Activated CD4-positive, alpha-beta T cell treated with anti-CD3 and anti-CD28 coated beads for 1 hour (primary cell): Measurements from ENCODE around the gene RUSC1.
"Not testable (repeated sequence)": the region's sequence is repeated elsewhere in the genome, so short reads cannot be mapped to it uniquely, and the experiment has no call there.

Experiments used
- DNase-seq: peaks from one replicate; pipeline ENCODE4 v3.0.0-alpha.2; 2020

Gene RUSC1

DNA sequence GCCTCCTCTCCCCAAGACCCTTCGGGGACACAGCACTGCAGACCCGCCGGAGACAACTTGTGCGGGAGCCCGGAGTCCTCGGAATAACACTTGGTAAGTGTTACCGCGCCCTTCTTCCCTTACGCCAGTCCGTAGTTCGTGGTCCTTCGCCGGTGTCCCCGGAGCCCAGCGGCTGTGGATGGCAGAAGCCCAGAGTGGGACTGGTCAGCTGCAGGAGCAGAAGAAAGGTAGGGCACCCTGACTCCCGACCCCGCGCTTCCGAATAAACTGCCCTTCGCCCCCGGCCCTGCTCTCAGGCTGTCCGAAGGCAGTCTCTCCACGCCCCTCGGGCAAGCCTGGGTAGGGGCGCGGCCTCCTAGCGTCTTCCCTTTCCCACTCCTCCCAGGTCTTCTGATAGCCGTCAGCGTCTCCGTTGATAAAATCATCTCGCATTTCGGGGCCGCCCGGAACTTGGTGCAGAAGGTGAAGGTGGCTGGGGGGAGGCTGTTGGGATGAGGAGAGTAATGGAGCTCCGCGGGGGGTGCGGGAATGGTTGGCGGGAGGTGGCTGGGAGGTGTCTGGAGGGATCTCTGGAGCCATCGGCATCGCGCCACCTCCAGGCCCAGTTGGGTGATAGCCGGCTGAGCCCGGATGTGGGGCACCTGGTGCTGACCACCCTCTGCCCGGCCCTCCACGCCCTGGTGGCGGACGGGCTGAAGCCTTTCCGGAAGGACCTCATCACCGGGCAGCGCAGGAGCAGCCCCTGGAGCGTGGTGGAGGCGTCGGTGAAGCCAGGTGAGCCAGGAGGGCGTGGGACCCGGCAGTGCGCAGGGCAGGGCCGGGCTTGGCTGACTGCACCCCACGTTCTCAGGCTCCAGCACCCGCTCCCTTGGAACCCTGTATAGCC, 4.3 kb downstream of the RUSC1 start:
- no peak for DNase-seq

DNA sequence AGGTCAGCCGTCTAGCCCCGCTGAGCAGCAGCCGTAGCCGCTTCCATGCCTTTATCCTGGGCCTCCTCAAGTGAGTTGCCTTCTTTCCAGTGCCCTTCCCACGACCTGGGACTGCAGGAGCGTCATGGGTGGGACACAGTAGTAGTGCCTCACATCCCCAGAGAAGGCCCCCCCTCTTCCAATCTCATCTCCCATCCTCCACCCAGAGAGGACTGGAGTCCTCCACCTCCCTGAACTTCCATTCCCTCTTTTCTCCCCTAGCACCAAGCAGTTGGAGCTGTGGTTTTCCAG, 4.9 kb downstream of the RUSC1 start:
- no peak for DNase-seq

DNA sequence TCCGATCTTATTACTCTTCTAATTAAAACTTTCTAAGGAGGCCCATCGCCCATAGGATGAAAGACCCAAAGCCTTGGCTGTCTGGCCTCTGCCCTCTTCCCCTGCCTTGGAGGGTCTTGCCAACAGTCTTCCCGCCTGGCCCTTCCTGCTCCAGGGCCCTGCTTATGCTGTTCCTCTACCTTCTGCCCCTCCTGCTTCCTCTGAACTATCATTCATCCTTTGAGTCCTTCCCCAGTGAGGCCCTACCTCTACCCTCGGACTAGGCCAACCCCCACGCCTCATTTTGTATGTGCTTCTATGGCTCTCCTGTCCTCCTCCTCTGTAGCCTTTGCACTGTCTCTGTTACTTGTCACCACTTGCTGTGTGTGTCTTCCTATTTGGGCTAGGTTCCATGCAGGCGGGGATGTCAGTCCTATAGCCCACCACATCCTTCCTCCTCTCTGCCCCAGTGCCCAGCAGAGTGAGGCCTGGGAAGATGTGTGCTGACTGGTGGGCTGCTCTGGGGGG, 5.4 kb downstream of the RUSC1 start:
- DNase-seq: no peak

DNA sequence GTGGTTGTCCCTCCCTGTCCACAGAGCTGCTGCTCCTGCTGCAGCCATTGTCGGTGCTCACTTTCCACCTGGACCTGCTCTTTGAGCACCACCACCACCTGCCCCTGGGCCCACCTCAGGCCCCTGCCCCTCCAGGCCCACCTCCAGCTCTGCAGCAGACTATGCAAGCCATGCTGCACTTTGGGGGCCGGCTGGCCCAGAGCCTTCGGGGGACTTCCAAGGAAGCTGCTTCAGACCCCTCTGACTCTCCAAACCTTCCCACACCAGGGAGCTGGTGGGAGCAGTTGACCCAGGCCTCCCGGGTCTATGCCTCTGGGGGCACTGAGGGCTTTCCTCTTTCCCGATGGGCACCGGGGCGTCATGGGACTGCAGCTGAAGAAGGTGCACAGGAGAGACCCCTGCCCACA, 5.9 kb downstream of the RUSC1 start:
- no peak for DNase-seq

DNA sequence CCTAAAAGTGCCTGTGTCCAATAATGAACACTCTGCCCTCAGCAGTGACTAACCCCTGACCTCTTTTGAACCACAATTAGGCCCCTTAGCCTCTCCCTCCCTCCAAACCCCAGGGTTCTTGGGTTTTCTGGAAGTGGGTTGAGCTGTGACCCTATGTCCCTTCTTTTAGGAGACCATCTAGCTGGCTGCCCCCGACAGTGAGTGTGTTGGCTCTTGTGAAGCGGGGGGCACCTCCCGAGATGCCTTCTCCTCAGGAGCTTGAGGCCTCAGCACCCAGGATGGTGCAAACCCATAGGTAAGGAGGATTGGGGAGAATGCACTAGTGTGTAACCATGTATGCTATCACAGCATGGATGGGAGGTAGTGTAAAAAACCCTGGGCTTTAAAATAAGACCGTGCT, 7.3 kb downstream of the RUSC1 start:
- no peak for DNase-seq

DNA sequence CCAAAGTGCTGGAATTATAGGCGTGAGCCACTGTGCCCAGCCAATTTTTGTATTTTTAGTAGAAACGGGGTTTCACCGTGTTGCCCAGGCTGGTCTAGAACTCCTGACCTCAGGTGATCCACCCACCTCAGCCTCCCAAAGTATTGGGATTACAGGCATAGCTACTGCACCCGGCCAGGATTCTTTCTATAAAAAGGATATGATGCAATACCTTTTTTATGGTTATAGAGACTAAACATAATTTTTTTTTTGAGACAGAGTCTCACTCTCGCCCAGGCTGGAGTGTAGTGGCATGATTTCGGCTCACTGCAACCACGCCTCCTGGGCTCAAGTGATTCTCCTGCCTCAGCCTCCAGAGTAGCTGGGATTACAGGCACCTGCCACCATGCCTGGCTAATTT, 8.2 kb downstream of the RUSC1 start:
- DNase-seq: not testable (repeated sequence)

DNA sequence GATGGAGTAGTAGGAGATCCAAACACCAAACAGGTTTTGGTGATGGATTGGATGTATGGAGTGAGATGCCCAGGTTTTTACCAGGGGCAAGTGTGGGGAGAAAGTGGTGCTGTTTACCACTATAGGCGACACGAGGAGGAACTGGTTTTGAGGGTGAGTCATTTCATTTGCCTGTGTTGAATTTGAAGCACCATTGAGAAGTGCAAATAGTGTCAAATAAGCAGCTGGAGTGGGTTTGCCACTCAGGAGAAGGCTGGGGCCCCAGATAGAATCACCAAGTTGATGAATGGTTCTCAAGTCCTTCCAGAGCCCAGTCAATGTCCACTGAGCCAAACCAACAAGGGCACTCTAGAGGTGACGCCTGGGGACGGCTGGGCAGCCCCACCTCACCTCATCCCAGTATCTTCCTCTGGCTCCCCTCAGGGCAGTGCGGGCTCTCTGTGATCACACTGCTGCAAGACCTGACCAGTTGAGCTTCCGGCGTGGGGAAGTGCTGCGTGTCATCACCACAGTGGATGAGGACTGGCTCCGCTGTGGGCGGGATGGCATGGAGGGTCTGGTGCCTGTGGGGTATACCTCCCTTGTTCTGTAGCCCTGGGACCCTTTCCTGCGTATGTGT, 9.4 kb downstream of the RUSC1 start:
- DNase-seq: no peak

DNA sequence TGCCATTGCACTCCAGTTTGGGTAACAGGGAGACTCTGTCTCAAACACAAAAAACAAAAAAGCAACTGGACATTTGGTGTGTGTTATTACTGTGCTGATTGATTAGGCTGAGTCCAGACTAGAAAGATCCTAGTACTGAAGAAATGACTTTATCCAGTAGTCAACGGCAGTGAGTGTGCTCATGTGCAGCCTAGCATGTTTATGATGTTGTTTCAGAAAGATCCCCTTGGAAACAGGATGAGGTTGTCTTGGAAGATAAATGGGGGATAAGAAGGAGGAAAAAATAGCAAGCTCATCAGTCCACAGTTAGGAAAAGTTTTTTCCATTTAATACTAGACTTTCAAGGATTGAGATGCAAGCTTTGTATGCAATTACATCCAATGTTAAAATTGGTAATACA, 14.3 kb downstream of the RUSC1 start:
- no peak for DNase-seq

DNA sequence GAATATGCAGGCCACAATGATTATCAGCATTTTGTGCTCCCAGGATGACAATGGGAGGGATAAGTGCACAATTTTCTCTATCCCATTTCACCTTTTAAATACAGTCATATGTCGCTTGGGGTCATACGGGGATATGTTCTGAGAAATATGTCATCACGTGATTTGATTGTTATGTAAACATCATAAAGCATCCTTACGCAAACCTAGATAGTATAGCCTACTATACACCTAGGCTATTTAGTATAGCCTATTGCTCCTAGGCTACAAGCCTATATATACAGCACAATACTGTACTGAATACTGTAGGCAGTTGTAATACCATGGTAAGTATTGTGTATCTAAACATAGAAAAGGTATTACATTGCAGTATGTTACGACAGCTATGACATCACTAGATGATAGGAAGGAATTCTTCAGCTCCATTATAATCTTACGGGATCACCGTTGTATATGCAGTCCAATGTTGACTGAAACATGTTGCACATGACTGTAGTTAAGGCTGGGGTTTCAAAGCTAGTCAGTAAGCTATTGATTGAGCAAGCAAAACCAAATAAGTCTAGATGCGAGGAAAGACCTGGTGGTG, 18.9 kb downstream of the RUSC1 start:
- no peak for DNase-seq

DNA sequence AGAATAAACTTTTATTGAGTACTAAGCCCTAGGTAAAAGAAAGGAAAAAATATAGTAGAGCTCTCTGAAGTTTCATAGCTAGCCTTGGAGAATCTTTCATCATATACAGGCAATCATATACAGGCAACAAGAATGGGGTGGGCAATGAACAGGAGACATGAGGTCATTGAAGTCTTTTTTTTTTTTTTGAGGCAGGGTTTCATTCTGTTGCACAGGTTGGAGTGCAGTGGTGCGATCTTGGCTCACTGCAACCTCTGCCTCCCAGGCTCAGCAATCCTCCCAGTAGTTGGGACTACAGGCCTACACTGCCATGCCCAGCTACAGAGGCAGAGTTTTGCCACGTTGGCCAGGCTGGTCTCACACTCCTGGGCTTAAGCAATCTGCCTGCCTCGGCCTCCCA, 22.1 kb downstream of the RUSC1 start:
- DNase-seq: no peak

DNA sequence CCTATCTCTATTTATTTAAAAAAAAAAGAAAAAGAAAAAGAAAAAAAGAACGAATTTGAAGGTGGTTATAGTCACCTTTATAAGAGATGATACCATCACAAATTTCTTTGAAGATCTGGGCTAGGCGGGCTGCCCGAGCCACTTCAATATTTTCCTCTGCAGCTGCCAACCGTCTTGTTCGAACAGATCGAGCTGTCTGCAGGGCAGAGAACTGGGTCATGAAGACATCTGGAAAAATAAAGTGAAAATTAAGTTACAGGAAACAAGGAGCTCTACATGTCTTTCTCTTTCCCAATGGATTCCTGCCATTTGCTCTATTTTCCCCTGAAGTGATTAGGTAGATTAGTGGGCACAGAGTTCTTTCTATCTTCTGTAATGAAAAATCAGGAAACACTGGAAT, 31.9 kb downstream of the RUSC1 start:
- DNase-seq: no peak

DNA sequence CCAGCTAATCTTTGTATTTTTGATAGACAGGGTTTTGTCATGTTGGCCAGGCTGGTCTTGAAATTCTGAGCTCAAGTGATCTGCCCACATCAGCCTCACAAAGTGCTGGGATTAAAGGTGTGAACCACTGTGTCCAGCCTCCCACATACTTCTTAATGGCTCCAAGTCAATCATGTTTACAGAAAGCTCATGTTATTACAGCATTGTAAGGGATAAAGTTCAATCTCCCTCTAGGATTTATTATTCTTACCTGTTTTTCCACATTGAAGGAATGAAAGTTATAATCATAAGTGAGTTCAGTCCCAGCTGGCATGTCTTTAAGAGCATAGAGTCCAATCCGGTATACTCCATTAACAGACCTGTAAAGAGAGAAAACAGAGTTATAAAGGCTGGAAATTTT, 39.4 kb downstream of the RUSC1 start:
- DNase-seq: no peak

DNA sequence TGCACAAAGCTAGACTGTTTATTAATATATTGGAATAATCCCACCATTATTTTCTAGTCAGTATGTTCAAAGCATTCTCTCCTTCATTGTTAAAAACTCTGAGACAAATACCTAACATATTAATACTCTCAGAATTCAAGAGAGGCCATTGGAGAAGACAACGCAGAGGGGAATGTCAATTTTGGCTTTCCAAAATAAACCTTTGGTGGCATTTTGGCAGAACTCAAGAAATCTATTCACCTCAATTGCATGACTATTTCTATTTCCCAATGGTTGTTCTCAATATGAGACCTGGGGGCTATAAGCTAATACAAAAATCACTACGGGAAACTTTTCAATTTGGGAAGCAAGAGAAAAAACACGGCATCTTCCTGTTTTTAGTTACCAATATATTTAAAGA, 58.5 kb downstream of the RUSC1 start:
- no peak for DNase-seq

DNA sequence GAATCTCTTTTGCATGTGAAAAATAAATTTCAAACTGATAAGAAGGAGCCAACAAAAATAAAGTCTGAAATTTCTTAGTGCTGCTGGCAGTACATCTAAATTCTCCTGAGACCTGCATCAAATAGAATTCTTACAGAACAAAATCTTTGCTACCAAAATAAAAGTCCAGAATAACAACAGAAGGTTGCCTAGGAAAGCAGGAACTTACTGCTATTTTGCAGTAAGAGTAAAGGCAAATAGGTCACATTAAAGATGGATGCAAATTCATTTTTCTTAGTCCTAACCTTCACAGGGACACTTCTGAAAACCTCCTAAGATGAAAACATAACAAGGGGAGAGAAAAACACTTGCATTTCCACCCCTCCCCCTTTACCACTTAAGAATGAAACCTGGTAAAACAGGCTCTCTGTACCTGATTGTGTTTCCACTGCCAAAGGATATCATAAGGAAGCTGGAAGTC, 59.0 kb downstream of the RUSC1 start:
- no peak for DNase-seq
